Uterus (tissue), 2 donors: ENCODE results near the gene SETDB2.

ENCODE experiments used
- CTCF ChIP-seq, 4 experiments: fragments of 200-600 bp in 2 of 4; fragments of 450-650 bp in 2 of 4; sonication (generic) in 2 of 4; IDR thresholded peaks; one replicate each; pipeline ENCODE4 v1.5.1; 2016 to 2019; ENCODE audit warnings: antibody characterized with exemption in 4 of 4, mild to moderate bottlenecking in 2 of 4, moderate library complexity in 1 of 4
- POLR2A ChIP-seq, 2 donors: fragments of 450-650 bp; IDR thresholded peaks; one replicate each; pipeline ENCODE4 v1.6.1; 2016; ENCODE audit warnings: antibody characterized with exemption in 2 of 2, mild to moderate bottlenecking in 1 of 2, moderate library complexity in 1 of 2

GRCh38 chr13:49459580-49459979, 15.5 kb downstream of the SETDB2 start:
- no peak for TF ChIP-seq CTCF (IDR thresholded peaks at IDR 0.05)
- TF ChIP-seq POLR2A (IDR thresholded peaks at IDR 0.05) = no peak
